Activated CD8-positive, alpha-beta memory T cell treated with anti-CD3 and anti-CD28 coated beads for 4 hours (primary cell): ENCODE results near the gene CTNNBL1.

Source experiments
- DNase-seq, 2 donors: peaks; one replicate each; pipeline ENCODE4 v3.0.0-alpha.2; 2020; ENCODE audit warnings: low read depth in 2 of 2

Gene CTNNBL1

DNA sequence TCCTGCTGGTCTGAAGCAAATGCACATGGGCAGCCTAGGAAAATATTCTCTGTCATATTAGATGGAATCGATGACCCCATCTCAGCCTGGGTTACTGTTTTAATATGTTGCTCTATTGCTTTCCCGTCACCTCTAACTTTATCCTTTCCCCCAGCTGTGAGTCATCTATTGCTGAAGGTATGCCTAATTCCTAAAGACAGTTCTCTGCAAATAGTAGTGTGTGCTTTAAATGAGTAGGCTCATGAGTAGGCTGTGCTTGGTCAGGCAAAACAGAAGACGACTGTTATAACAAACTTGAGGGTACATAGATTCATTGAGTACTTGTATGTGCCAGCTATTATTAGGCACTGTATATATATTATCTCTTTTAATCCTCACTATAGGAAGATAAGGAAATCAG lies 47.2 kb downstream of the CTNNBL1 start:
- DNase-seq: no peak

GRCh38 chr20:37741570-37741969 lies 47.7 kb downstream of the CTNNBL1 start:
- no peak for DNase-seq

DNA sequence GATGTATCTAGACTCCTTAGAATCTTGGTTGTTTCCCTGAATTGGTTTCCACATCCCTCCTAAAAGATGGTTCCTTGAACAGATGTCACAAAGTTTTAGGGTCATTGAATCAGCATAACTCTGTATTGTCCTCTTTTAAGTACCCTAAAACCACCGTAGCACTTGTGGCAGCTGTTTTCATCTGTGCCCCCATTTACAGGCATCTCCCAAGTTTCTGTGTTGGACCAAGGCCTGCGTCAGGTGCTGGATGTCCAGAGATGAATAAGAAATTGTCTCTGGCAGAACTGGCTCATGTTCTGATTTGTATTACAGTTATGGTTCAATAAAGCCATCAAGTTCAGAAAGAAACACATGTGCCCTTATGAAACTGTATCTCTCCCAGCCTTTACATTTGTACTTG lies 48.3 kb downstream of the CTNNBL1 start:
- DNase-seq: no peak

GRCh38 chr20:37744347-37744746 lies 50.5 kb downstream of the CTNNBL1 start:
- no peak for DNase-seq

DNA sequence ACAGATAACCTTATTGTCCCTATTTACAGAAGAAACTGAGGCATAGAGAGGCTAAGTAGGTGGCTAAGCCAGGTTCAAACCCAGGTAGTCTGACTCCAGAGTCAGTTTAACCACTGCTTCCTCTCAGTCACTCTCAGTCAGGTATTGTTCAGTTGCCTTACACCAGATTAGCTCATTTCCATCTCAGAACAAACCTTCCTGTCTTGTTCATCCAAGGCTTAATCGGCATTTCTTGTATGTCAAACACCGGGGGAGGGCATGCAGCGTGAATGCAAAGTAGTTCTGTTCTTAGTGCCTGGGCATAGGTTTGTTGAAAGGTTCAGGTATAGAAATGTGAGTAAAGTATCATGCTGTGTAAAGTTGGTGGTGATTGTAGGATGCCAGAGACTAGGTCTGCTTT lies 51.7 kb downstream of the CTNNBL1 start:
- DNase-seq: no peak

DNA sequence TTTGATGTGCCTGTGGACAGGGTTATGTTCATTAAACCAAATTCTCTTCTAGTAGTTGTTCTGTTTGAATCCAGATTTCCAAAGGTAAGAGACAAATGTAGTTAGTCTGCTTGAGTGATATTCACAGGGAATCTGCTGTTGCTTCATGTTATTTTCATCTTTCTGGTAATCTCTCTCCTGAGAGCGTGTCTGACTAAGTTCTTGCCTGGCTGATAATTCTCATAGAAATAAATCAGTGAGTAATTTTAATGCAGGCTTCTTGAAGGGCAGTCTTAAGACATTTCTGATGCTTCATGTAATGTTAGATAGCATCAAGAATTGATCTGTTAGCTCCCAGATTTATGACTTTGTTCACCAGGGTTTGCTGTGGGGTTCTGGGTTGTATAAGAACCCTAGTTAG lies 54.2 kb downstream of the CTNNBL1 start:
- DNase-seq: no peak

- no peak for DNase-seq
Observed at GRCh38 chr20:37749218-37749617, 55.4 kb downstream of the CTNNBL1 start.

DNA sequence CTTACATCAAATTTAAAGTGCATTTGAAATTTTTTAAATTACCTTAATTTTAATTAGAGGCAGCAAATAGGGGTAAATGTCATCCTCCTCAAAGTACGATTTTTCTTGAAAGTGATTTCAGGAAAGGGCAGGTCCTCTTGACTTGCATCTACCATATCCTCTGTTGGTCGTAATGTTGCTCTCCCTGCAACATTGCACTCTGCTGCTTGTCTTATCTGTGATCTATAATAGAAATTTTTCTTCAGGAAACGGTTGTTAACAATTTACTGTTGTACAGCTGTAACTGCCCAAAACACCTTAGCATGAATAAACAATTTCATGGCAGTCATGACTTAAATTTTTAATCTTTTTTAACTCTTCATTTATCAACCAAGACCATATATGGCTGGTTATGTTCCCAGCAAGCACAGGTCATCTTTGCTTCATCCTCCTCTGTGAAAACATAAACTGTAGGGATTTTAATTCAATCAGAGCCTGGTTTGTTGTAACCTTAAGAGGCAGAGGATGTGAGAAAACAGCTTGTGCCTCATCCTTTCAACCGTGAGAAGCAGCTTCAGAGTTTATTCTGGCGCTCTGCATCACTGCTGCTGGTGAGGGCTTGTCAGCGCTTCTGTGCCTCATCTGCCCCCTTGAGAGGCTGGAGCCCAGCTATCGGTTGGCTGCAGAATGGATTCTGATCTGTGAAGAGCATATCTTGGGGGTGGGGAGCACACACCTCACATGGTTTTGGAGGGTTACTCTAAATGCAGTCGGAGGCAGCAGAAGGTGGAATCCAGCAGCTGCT lies 56.0 kb downstream of the CTNNBL1 start:
- no peak for DNase-seq

DNA sequence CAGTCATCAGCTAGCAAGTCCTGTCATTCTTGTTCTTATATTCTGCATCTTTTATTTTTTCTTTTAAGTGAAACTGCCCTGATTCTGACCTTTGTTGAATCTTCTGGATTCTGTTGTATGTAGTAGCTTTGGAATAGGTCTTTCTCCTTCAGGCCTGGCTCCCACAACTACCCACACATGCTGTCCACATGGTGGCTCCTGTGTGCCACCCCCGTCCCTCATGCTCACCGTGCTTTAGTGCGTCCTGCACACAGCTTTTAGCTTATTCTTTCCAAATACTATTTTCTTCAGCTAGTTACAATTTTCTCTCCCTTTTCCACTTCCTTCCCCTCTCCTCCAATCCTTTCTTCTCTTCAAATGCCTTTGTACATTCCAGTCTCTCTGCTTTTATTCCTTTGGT lies 61.8 kb downstream of the CTNNBL1 start:
- DNase-seq: no peak

- no peak for DNase-seq
Observed at GRCh38 chr20:37756234-37756633, 62.4 kb downstream of the CTNNBL1 start.

DNA sequence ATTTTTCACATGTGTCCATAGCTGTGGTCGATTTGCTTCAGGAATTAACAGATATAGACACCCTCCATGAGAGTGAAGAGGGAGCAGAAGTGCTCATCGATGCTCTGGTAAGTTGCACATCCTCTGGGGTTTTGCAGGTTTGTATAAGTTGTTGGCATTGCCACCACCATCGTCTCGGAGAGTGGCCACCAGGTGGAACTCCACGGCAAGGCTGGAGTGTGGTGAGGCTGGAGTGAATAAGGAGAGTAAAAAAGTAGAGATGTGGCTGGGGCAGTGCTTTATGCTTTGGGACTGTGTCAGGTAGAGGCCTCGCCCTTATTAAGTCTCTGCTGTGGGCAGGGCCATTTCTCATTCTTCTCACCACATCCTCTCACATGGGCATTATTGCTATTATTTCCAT lies 63.7 kb downstream of the CTNNBL1 start:
- DNase-seq: no peak

GRCh38 chr20:37758332-37758731 lies 64.5 kb downstream of the CTNNBL1 start:
- DNase-seq: no peak

DNA sequence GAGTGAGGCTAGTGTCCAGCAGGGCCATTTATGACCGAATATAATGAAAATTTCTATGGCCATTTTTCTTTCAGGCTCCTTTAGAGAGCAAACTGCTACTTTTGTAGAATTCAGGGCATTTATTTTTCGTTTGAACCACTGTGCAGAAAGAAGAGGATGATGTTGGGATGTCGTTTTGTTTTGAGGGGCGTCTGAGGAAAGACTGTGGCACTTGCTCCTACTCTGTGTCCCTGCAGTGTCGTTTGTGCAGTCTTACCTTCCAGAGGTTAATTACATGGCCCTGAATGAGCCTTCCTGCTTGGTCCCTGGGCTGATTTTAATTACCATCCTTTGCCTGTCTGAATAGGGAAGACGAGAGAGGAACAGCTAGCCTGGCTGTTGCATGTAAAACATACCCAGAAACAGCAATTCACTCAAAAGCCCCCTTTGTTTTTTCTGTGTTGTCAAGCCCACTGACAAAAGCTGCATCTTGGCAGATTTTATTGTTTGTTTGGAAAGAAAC lies 65.3 kb downstream of the CTNNBL1 start:
- DNase-seq: no peak

GRCh38 chr20:37759761-37760209 lies 66.0 kb downstream of the CTNNBL1 start:
- no peak for DNase-seq

GRCh38 chr20:37760322-37760721 lies 66.5 kb downstream of the CTNNBL1 start:
- no peak for DNase-seq

GRCh38 chr20:37762716-37763485 lies 69.1 kb downstream of the CTNNBL1 start:
- no peak for DNase-seq

GRCh38 chr20:37764333-37764935 lies 70.6 kb downstream of the CTNNBL1 start:
- DNase-seq: no peak

GRCh38 chr20:37770908-37771307 lies 77.1 kb downstream of the CTNNBL1 start:
- no peak for DNase-seq

DNA sequence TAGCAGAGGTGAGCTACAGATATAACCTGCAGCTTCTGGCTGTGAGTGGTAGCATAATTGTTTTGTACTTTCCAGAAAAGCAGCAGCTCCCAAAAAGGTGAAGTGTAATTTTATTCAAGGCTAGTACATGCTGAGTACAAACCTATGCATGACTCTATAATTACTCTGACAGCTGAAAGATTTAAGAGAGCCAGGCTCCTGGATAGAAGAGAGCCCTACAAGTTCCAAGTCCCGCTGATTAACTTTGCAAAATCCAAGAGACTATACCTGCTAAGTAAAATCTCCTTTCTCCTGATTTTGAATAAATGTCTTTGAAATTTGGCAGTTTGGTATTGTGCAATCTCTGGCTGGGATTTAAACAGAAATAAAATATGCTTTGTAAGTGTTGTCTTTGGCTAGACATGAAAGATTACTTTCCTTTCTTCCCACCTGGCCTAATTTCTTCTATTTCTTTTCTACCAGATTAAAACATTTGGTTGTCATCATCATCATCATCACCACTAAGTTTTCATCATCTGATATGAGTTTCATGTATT lies 79.5 kb downstream of the CTNNBL1 start:
- no peak for DNase-seq

DNA sequence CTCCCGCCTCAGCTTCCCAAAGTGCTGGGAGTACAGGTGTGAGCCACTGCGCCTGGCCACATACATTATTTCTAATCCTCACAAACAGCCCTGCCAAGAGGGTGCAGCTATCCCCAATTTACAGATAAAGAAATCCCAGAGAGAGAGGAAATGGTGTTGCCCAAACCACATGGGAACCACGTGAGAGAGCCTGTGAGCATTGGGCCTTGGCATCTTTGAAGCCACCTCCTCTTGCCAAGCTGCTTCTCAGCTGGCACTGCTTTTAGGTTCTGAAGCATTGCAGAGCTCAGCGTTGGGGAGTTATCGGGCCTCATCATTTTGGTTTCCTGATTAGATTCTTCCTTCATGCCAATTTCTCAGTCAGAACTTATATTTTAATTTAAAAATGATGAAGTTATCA lies 80.3 kb downstream of the CTNNBL1 start:
- no peak for DNase-seq

- no peak for DNase-seq
Observed at GRCh38 chr20:37775200-37775599, 81.4 kb downstream of the CTNNBL1 start.

- no peak for DNase-seq
Observed at GRCh38 chr20:37776049-37776448, 82.2 kb downstream of the CTNNBL1 start.
